Karpas-422 (cell line): Measurements from ENCODE around the gene IL1RAPL2. TPM values are rescaled to one million over a fixed set of nuclear protein-coding genes. Genes with fewer than 3 reads are reported as not detected.
"Not testable (repeated sequence)": the region's sequence is repeated elsewhere in the genome, so short reads cannot be mapped to it uniquely, and the experiment has no call there.

Experiments used
- DNase-seq: peaks from one replicate; pipeline ENCODE4 v3.0.0-alpha.2; 2015
- H2AFZ ChIP-seq: fragments of 200-600 bp; sonication (generic); 2 replicates; pipeline ENCODE4 v1.6.1; 2014; ENCODE audit warnings: antibody characterized with exemption, low read length, mixed read lengths
- H3K27ac ChIP-seq: fragments of 200-600 bp; sonication (generic); 2 replicates; pipeline ENCODE4 v1.5.1; 2014; ENCODE audit warnings: mild to moderate bottlenecking, low read length, moderate library complexity
- H3K27me3 ChIP-seq: fragments of 200-600 bp; sonication (generic); 2 replicates; pipeline ENCODE4 v1.6.1; 2014; ENCODE audit warnings: low read length, mixed read lengths
- H3K36me3 ChIP-seq: fragments of 200-600 bp; sonication (generic); 2 replicates; pipeline ENCODE4 v1.6.1; 2014; ENCODE audit warnings: low read length, mixed read lengths; ENCODE audit not compliant: insufficient read depth
- H3K4me1 ChIP-seq: fragments of 200-600 bp; sonication (generic); 2 replicates; pipeline ENCODE4 v1.6.1; 2014; ENCODE audit warnings: mild to moderate bottlenecking, low read length, mixed read lengths
- H3K4me2 ChIP-seq: fragments of 200-600 bp; sonication (generic); 2 replicates; pipeline ENCODE4 v1.6.1; 2014; ENCODE audit warnings: low read length, low read depth, mild to moderate bottlenecking; ENCODE audit not compliant: poor library complexity, severe bottlenecking
- H3K4me3 ChIP-seq: fragments of 200-600 bp; sonication (generic); 2 replicates; pipeline ENCODE4 v1.5.1; 2014; ENCODE audit warnings: mild to moderate bottlenecking, antibody characterized with exemption, low read length, mixed read lengths
- H3K79me2 ChIP-seq: fragments of 200-600 bp; sonication (generic); 2 replicates; pipeline ENCODE4 v1.6.1; 2014; ENCODE audit warnings: mild to moderate bottlenecking, low read length, mixed read lengths
- H3K9ac ChIP-seq: fragments of 200-600 bp; sonication (generic); 2 replicates; pipeline ENCODE4 v1.6.0; 2014; ENCODE audit warnings: low read length
- H3K9me2 ChIP-seq: fragments of 200-600 bp; sonication (generic), shearing (Covaris generic); replicated peaks from 2 replicates; pipeline ENCODE4 v1.6.0; 2014; ENCODE audit warnings: mild to moderate bottlenecking, low read length, moderate library complexity; ENCODE audit not compliant: insufficient read depth
- H3K9me3 ChIP-seq: fragments of 300-700, 200-600 bp; sonication (generic); 2 replicates; pipeline ENCODE4 v1.6.1; 2014; ENCODE audit warnings: low read length, mixed read lengths
- H4K20me1 ChIP-seq: fragments of 200-600 bp; sonication (generic); 2 replicates; pipeline ENCODE4 v1.6.1; 2014; ENCODE audit warnings: mild to moderate bottlenecking, antibody characterized with exemption, low read length, low read depth; ENCODE audit not compliant: insufficient read depth
- total RNA-seq: library from RNA; depleted of rRNA; stranded (reverse); fragments of >200 nt; shearing (Covaris generic); gene quantifications from 2 replicates; pipeline ENCODE4 v1.2.3, GENCODE V29; 2014; ENCODE audit warnings: low replicate concordance

Gene IL1RAPL2
- total RNA-seq, 1 experiment from 2014 or later = not detected

DNA sequence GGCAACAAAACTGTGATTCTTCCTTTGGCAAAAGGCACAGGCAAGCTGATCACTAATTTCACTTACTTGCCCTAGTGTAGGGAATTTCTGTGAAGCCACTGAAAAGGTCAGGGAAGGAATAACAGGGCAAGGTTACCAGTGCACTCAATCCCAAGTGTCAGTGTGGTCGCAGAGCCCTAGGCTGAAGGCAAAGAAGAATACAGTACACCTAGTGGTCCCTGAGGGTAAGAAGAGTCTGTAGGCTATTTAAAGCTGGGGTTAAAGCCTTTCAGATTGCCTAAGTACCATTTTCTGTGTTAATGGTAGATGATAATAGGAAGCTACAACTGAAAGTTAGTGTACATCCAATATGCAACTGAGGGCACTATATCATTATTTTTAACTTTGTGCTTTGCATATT is 1082.7 kb downstream of the IL1RAPL2 start:
- Histone ChIP-seq H2AFZ (no peak overlapping the region), H3K9me2 (no peaks in the 10 kb centered on the region), H3K9ac (no peak overlapping the region), H3K9me3 (0 out of 2 replicates have a peak, but pooled peaks cover 4% of the 10 kb centered on the region), H3K4me2 (no peak overlapping the region), H3K4me1 (no peaks in the 10 kb centered on the region), H3K36me3 (no peaks in the 10 kb centered on the region), H3K79me2 (no peaks in the 10 kb centered on the region), H3K27me3 (no peaks in the 10 kb centered on the region), H3K4me3 (no peak overlapping the region), H3K27ac (no peak overlapping the region), H4K20me1 (no peaks in the 10 kb centered on the region)
- DNase-seq = no peak

DNA sequence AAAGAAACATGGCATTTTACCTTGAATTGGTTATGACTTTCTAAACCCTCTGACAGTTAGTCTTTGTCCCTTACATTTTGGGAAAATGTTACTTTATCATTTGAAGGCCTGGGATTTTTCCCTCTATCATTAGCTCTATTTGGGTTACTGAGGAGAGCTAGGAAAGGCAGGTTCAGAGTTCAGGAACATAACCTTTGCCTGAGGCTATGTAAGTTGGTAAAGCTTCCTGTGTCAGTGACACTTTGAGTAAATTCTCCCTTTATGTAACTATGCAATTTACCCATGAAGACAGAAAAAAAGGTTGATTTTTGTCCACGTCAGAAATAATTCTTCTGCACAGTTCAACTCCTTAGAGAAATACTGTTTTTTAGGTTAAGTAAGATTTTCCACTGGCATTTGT is 1084.6 kb downstream of the IL1RAPL2 start:
- Histone ChIP-seq H3K36me3 (no peaks in the 10 kb centered on the region), H3K4me3 (no peak overlapping the region), H3K9me3 (0 out of 2 replicates have a peak, but pooled peaks cover 3% of the 10 kb centered on the region), H3K27me3 (no peaks in the 10 kb centered on the region), H2AFZ (no peak overlapping the region), H3K4me2 (no peak overlapping the region), H4K20me1 (no peaks in the 10 kb centered on the region), H3K9ac (no peak overlapping the region), H3K27ac (no peak overlapping the region), H3K4me1 (no peaks in the 10 kb centered on the region), H3K79me2 (no peaks in the 10 kb centered on the region), H3K9me2 (no peaks in the 10 kb centered on the region)
- no peak for DNase-seq

DNA sequence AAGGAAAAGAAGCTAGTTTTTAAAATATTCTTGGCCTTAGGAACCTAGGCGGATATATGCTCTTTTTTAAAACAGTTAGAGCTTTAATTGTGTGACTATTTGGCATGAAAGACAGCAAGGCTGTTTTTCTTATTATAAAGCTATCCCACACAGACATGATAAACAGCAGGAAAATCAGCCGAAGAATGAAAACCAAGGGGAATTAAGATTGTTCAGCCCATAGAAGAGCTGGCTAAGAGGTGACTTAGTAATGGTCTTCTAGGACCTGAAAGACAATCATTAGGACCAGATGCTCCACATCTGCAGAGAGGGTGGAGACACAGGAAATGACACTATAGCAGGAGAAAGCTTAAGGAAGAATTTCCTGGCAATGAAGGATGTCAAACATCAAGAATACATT is 1085.0 kb downstream of the IL1RAPL2 start:
- Histone ChIP-seq H4K20me1 (no peaks in the 10 kb centered on the region), H3K4me3 (no peak overlapping the region), H2AFZ (no peak overlapping the region), H3K9me3 (no peaks in the 10 kb centered on the region), H3K9ac (no peak overlapping the region), H3K27ac (no peak overlapping the region), H3K9me2 (no peaks in the 10 kb centered on the region), H3K36me3 (no peaks in the 10 kb centered on the region), H3K79me2 (no peaks in the 10 kb centered on the region), H3K4me2 (no peak overlapping the region), H3K4me1 (no peaks in the 10 kb centered on the region), H3K27me3 (no peaks in the 10 kb centered on the region)
- DNase-seq = no peak

DNA sequence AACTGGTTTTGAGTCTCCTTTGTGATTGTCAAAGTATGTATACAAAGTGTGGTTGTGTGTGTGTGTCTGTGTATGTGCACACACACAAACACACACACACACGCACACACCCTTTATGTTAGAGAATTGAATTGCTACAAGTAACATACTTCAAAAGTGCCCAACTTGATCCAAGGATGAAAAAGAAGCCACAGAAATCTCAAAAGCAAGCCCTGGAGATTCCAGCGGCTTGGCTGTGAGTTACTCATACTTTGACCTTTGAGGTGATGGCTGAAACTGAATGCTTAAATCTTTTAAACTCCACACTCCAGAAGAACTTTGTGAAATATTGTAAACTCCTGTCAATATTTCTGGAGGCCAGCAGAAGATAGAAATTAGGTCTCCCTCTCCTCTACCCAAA is 1087.9 kb downstream of the IL1RAPL2 start:
- no peak overlapping the region for H2AFZ ChIP-seq
- no peak overlapping the region for H3K9ac ChIP-seq
- no peaks in the 10 kb centered on the region for H3K9me2 ChIP-seq
- H3K4me2 ChIP-seq = no peak overlapping the region
- no peaks in the 10 kb centered on the region for H3K79me2 ChIP-seq
- H3K4me3 ChIP-seq = no peak overlapping the region
- H3K27ac ChIP-seq = no peak overlapping the region
- no peaks in the 10 kb centered on the region for H3K4me1 ChIP-seq
- no peaks in the 10 kb centered on the region for H3K27me3 ChIP-seq
- H4K20me1 ChIP-seq = no peaks in the 10 kb centered on the region
- no peaks in the 10 kb centered on the region for H3K36me3 ChIP-seq
- DNase-seq = no peak
- H3K9me3 ChIP-seq = no peaks in the 10 kb centered on the region; the same call in 1 of the 2 replicates

DNA sequence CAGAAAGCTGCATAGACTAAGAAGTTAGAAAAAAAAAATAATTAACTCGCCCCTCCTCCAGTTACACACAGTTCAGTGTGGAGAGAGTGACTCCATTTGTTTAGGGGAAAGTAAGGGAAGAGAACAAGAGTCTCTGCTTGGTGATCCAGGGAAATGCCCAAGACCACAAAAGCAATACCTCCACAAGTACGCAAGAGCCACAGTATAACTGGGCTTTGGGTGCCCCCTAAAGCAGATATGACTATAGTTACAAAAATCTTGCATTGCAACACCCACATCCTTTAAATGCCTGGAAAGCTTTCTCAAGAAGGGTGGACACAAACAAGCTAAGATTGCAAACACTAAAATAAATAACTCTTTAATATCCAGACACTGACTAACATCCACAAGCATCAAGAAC is 1092.1 kb downstream of the IL1RAPL2 start:
- H3K4me2 ChIP-seq = no peak overlapping the region
- H2AFZ ChIP-seq = no peak overlapping the region
- H3K4me1 ChIP-seq = no peaks in the 10 kb centered on the region
- no peak for DNase-seq
- no peaks in the 10 kb centered on the region for H3K27me3 ChIP-seq
- H3K27ac ChIP-seq = no peak overlapping the region
- H3K9me3 ChIP-seq = no peaks in the 10 kb centered on the region; the same call in 1 of the 2 replicates
- no peaks in the 10 kb centered on the region for H3K36me3 ChIP-seq
- H3K79me2 ChIP-seq = no peaks in the 10 kb centered on the region
- no peaks in the 10 kb centered on the region for H4K20me1 ChIP-seq
- H3K9ac ChIP-seq = no peak overlapping the region
- no peaks in the 10 kb centered on the region; the same call in 1 of the 2 replicates for H3K9me2 ChIP-seq
- no peak overlapping the region for H3K4me3 ChIP-seq

DNA sequence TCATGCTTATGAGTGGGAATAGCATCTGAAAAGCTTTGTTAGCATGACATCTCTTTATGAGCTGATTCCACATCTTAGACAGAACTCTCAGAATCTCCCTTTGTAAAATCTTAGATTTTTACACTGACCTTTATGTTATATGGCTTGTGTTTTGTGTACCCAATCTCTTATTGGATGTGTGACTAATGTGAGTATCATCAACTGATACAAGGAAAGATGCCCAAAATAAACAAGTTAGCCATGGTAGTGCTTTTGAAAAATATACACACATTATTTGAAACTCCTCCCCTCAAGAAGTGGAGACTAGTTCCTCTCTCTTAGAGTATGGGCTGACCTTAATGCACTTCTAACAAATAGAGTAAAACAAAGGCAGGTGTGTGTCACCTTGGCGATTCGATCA is 1096.2 kb downstream of the IL1RAPL2 start:
- Histone ChIP-seq H3K4me2 (no peak overlapping the region), H4K20me1 (no peaks in the 10 kb centered on the region), H3K4me1 (no peaks in the 10 kb centered on the region), H3K9me3 (no peaks in the 10 kb centered on the region; the same call in 1 of the 2 replicates), H3K36me3 (no peaks in the 10 kb centered on the region), H3K79me2 (no peaks in the 10 kb centered on the region), H3K9me2 (no peaks in the 10 kb centered on the region; the same call in 1 of the 2 replicates), H2AFZ (no peak overlapping the region), H3K27ac (no peak overlapping the region), H3K4me3 (no peak overlapping the region), H3K27me3 (no peaks in the 10 kb centered on the region), H3K9ac (no peak overlapping the region)
- no peak for DNase-seq

DNA sequence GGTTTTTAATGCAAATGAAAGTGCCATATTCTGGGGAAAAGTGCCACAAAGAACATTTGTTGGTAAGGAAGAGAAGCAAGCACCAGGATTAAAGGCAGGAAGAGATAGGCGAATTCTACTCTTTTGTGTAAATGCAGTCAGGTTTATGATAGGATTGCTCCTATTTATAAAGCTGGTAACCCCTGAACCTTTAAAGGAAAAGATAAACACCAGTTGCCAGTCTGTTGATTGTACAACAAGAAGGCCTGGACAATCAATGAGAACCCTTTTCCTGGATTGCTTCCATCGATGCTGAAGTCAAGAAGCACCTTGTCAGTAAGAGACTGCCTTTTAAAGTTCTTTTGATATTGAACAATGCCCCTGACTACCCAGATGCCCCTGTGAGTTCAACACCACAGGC is 1098.2 kb downstream of the IL1RAPL2 start:
- H3K79me2 ChIP-seq = no peaks in the 10 kb centered on the region
- H3K36me3 ChIP-seq = no peaks in the 10 kb centered on the region
- H3K9me2 ChIP-seq = no peaks in the 10 kb centered on the region; the same call in 1 of the 2 replicates
- no peak for DNase-seq
- no peaks in the 10 kb centered on the region for H3K27me3 ChIP-seq
- no peaks in the 10 kb centered on the region for H3K4me1 ChIP-seq
- no peak overlapping the region for H2AFZ ChIP-seq
- no peak overlapping the region for H3K4me3 ChIP-seq
- H3K4me2 ChIP-seq = no peak overlapping the region
- H3K27ac ChIP-seq = no peak overlapping the region
- no peak overlapping the region for H3K9ac ChIP-seq
- no peaks in the 10 kb centered on the region for H4K20me1 ChIP-seq
- no peaks in the 10 kb centered on the region for H3K9me3 ChIP-seq

DNA sequence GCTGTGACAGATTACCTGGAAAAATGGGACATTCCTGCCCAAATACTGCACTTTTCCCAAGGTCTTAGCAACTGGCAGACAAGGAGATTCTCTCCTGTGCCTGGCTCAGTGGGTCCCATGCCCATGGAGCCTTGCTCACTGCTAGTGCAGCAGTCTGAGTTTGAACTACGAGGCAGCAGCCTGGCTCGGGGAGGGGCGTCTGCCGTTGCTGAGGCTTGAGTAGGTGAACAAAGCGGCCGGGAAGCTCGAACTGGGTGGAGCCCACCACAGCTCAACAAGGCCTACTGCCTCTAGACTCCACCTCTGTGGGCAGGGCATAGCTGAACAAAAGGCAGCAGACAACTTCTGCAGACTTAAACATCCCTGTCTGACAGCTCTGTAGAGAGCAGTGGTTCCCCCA is 1118.3 kb downstream of the IL1RAPL2 start:
- H3K4me1 ChIP-seq, H3K9me3 ChIP-seq, H3K79me2 ChIP-seq, H3K27me3 ChIP-seq, H3K4me2 ChIP-seq, H3K9ac ChIP-seq, H3K9me2 ChIP-seq, H4K20me1 ChIP-seq, H3K27ac ChIP-seq, H3K36me3 ChIP-seq, H3K4me3 ChIP-seq, H2AFZ ChIP-seq, DNase-seq: not testable (repeated sequence)

DNA sequence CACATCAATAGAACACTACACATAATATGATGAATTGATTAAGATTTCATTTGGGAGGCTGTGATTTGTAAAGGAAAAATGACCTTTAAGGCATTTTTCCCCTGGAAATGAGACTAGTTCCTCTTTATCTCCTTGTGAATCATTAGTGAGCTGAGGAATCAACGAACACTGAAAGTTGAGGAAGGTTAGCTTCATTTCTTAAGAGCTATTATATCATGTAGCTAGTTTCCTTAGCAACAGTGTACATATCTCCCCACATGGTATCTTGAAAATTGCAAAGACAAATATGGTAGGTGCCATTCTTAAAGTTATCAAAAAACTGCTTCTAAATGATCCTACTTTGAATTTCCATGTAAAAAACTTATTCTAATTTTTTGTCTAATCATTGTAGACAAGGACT is 1128.8 kb downstream of the IL1RAPL2 start:
- no peak for DNase-seq
- Histone ChIP-seq H3K4me2 (no peak overlapping the region), H3K27ac (no peak overlapping the region), H3K79me2 (no peaks in the 10 kb centered on the region), H3K9me3 (peaks cover 5% of the 10 kb centered on the region; the same call in 1 of the 2 replicates), H3K36me3 (no peaks in the 10 kb centered on the region), H3K27me3 (no peaks in the 10 kb centered on the region), H4K20me1 (no peaks in the 10 kb centered on the region), H3K4me1 (no peaks in the 10 kb centered on the region), H3K9ac (no peak overlapping the region), H2AFZ (no peak overlapping the region), H3K4me3 (no peak overlapping the region), H3K9me2 (no peaks in the 10 kb centered on the region)
